H1 (cell line): ENCODE data around the gene UGT2B17. TPM values are rescaled to one million over a fixed set of nuclear protein-coding genes. Genes with fewer than 3 reads are reported as not detected.

Experiments used
- CTCF ChIA-PET: fragments of 300-600 bp; sonication (Branson Sonifier 250); formaldehyde crosslinking; loops from one replicate; lab custom pipeline; 2021; ENCODE audit not compliant: partially characterized antibody; lab: Charles Lee
- POLR2A ChIA-PET: fragments of 300-600 bp; sonication (Branson Sonifier 250); formaldehyde crosslinking; loops from one replicate; lab custom pipeline; 2021; ENCODE audit warnings: inconsistent platforms; ENCODE audit not compliant: partially characterized antibody; lab: Charles Lee
- DNase-seq, 2 experiments: peaks; one replicate each; pipeline versions ENCODE4 v3.0.0 to v3.0.0-alpha.2; 2010 to 2022; ENCODE audit warnings: low spot score in 2 of 2, low read depth in 1 of 2, mixed read lengths in 1 of 2
- FAIRE-seq: peaks from 2 replicates; lab custom pipeline; 2011; peaks lifted over from hg19 to GRCh38; lab: Jason Lieb, UNC
- H2AFZ ChIP-seq: 2 replicates; pipeline ENCODE4 v1.8.1; 2012; ENCODE audit warnings: low read length, inconsistent platforms
- H2AK5ac ChIP-seq: 2 replicates; pipeline ENCODE4 v1.6.1; 2013; ENCODE audit warnings: low read depth, low read length
- H2BK120ac ChIP-seq: replicated peaks from 2 replicates; pipeline ENCODE3; 2013; ENCODE audit warnings: low read depth, low read length, inconsistent platforms
- H2BK12ac ChIP-seq: 2 replicates; pipeline ENCODE4 v1.6.1; 2013; ENCODE audit warnings: low read depth, low read length
- H2BK15ac ChIP-seq: 2 replicates; pipeline ENCODE4 v1.6.1; 2013; ENCODE audit warnings: low read length
- H2BK20ac ChIP-seq: 2 replicates; pipeline ENCODE4 v1.6.1; 2013; ENCODE audit warnings: low read length
- H2BK5ac ChIP-seq: 2 replicates; pipeline ENCODE4 v1.6.1; 2013; ENCODE audit warnings: low read depth, low read length
- H3K14ac ChIP-seq: 2 replicates; pipeline ENCODE4 v1.6.1; 2013; ENCODE audit warnings: inconsistent platforms; ENCODE audit not compliant: insufficient read length
- H3K18ac ChIP-seq: 2 replicates; pipeline ENCODE4 v1.6.1; 2013; ENCODE audit warnings: low read length; ENCODE audit errors: extremely low read depth
- H3K23ac ChIP-seq: 2 replicates; pipeline ENCODE4 v1.6.1; 2013; ENCODE audit warnings: inconsistent platforms; ENCODE audit not compliant: insufficient read length
- H3K23me2 ChIP-seq: 2 replicates; pipeline ENCODE4 v1.6.1; 2013; ENCODE audit warnings: low read depth, low read length
- H3K27ac ChIP-seq: 2 replicates; pipeline ENCODE4 v1.6.1; 2011; ENCODE audit warnings: low read depth, low read length, inconsistent platforms
- H3K27me3 ChIP-seq, 4 experiments: replicated peaks in 1 of 4; 1 replicate in 1 of 4; 2 replicates in 3 of 4; pipeline versions ENCODE4 v1.6.1 to v1.8.1; 2011 to 2013; ENCODE audit warnings: low read length in 3 of 4, mild to moderate bottlenecking in 3 of 4, inconsistent platforms in 2 of 4, mixed read lengths in 2 of 4, moderate library complexity in 1 of 4; ENCODE audit not compliant: control insufficient read depth in 3 of 4, insufficient read depth in 3 of 4; ENCODE audit errors: extremely low read depth in 1 of 4
- H3K36me3 ChIP-seq, 4 experiments: 2 replicates each; pipeline versions ENCODE4 v1.6.1 to v1.8.1; 2011 to 2013; ENCODE audit warnings: mild to moderate bottlenecking in 4 of 4, low read length in 3 of 4, moderate library complexity in 2 of 4, control low read depth in 1 of 4, inconsistent platforms in 1 of 4; ENCODE audit not compliant: insufficient read depth in 4 of 4, control insufficient read depth in 2 of 4
- H3K4ac ChIP-seq: replicated peaks from 2 replicates; pipeline ENCODE3; 2013; ENCODE audit warnings: low read length, low read depth, mixed read lengths, inconsistent platforms; ENCODE audit not compliant: insufficient read length
- H3K4me1 ChIP-seq, 4 experiments: replicated peaks in 1 of 4; 1 replicate in 1 of 4; 2 replicates in 3 of 4; pipeline versions ENCODE4 v1.6.1 to v1.8.1; 2011 to 2013; ENCODE audit warnings: low read length in 3 of 4, inconsistent platforms in 2 of 4, mixed read lengths in 1 of 4; ENCODE audit not compliant: insufficient read depth in 4 of 4, control insufficient read depth in 3 of 4
- H3K4me2 ChIP-seq, 2 experiments: 2 replicates each; pipeline versions ENCODE4 v1.6.1 to v1.8.1; 2011 to 2013; ENCODE audit warnings: low read depth in 2 of 2, low read length in 2 of 2, control low read depth in 1 of 2, inconsistent platforms in 1 of 2, mild to moderate bottlenecking in 1 of 2; ENCODE audit not compliant: insufficient read depth in 1 of 2
- H3K4me3 ChIP-seq, 4 experiments: fragments of 200-600, 300-600 bp in 1 of 4; sonication (generic), shearing (Covaris generic), sonication (Bioruptor Twin) in 1 of 4; 2 replicates each; pipeline versions ENCODE4 v1.5.1 to v1.8.1; 2011 to 2016; ENCODE audit warnings: low read length in 4 of 4, low read depth in 3 of 4, control low read depth in 2 of 4, inconsistent platforms in 2 of 4, mild to moderate bottlenecking in 2 of 4, mixed read lengths in 1 of 4, moderate library complexity in 1 of 4; ENCODE audit not compliant: insufficient read depth in 2 of 4; ENCODE audit errors: extremely low read depth in 1 of 4
- H3K56ac ChIP-seq: replicated peaks from 2 replicates; pipeline ENCODE3; 2013; ENCODE audit warnings: low read depth, mild to moderate bottlenecking, mixed read lengths, low read length, inconsistent platforms; ENCODE audit not compliant: insufficient read length
- H3K79me1 ChIP-seq: 2 replicates; pipeline ENCODE4 v1.6.1; 2013; ENCODE audit warnings: low read depth, low read length, control low read depth
- H3K79me2 ChIP-seq, 2 experiments: 2 replicates each; pipeline versions ENCODE4 v1.6.1 to v1.8.1; 2012 to 2013; ENCODE audit warnings: low read length in 2 of 2, mild to moderate bottlenecking in 2 of 2, inconsistent platforms in 1 of 2; ENCODE audit not compliant: insufficient read depth in 2 of 2, control insufficient read depth in 1 of 2
- H3K9ac ChIP-seq, 4 experiments: replicated peaks in 1 of 4; 1 replicate in 1 of 4; 2 replicates in 3 of 4; pipeline versions ENCODE4 v1.6.1 to v1.8.1; 2011 to 2013; ENCODE audit warnings: low read depth in 3 of 4, low read length in 3 of 4, control low read depth in 2 of 4, mild to moderate bottlenecking in 2 of 4, moderate library complexity in 2 of 4, inconsistent platforms in 1 of 4; ENCODE audit errors: extremely low read depth in 1 of 4
- H3K9me3 ChIP-seq, 2 experiments: 2 replicates each; pipeline versions ENCODE4 v1.6.1 to v1.8.1; 2012 to 2013; ENCODE audit warnings: mild to moderate bottlenecking in 2 of 2, moderate library complexity in 2 of 2, control low read depth in 1 of 2, inconsistent platforms in 1 of 2, low read depth in 1 of 2, low read length in 1 of 2, mixed read lengths in 1 of 2; ENCODE audit not compliant: insufficient read depth in 2 of 2
- H4K20me1 ChIP-seq, 2 experiments: replicated peaks in 1 of 2; 2 replicates each; pipeline versions ENCODE3 to v1.8.1; 2011 to 2013; ENCODE audit warnings: inconsistent platforms in 2 of 2, low read length in 2 of 2, mild to moderate bottlenecking in 1 of 2; ENCODE audit not compliant: insufficient read depth in 2 of 2, control insufficient read depth in 1 of 2
- H4K5ac ChIP-seq: 2 replicates; pipeline ENCODE4 v1.6.1; 2013; ENCODE audit warnings: low read length, low read depth, mixed read lengths, inconsistent platforms; ENCODE audit not compliant: insufficient read length
- H4K8ac ChIP-seq: 2 replicates; pipeline ENCODE4 v1.8.0; 2013; ENCODE audit warnings: mild to moderate bottlenecking, moderate library complexity, low read length, inconsistent platforms; ENCODE audit not compliant: insufficient read depth; ENCODE audit errors: extremely low read depth
- H4K91ac ChIP-seq: replicated peaks from 2 replicates; pipeline ENCODE3; 2013; ENCODE audit warnings: low read length, mixed read lengths, inconsistent platforms; ENCODE audit not compliant: insufficient read length
- BRCA1 ChIP-seq: IDR thresholded peaks from 2 replicates; pipeline ENCODE4 v1.6.1; 2012; ENCODE audit warnings: low read depth, low read length, improper control_type of control experiment
- CHD1 ChIP-seq: IDR thresholded peaks from 2 replicates; pipeline ENCODE4 v1.6.1; 2012; ENCODE audit warnings: low read depth, low read length, improper control_type of control experiment
- KDM5A ChIP-seq: fragments of 200-600 bp; IDR thresholded peaks from 2 replicates; pipeline ENCODE4 v1.7.1; 2012; ENCODE audit warnings: mild to moderate bottlenecking, low read length, inconsistent platforms, mixed read lengths
- POLR2A ChIP-seq, 2 experiments: IDR thresholded peaks; 1 replicate in 1 of 2; 2 replicates in 1 of 2; pipeline ENCODE4 v1.6.1; 2011; ENCODE audit warnings: low read depth in 2 of 2, low read length in 2 of 2, mild to moderate bottlenecking in 2 of 2; ENCODE audit errors: control extremely low read depth in 1 of 2
- POU5F1 ChIP-seq: IDR thresholded peaks from 2 replicates; pipeline ENCODE4 v1.6.1; 2011; ENCODE audit warnings: low read depth, mild to moderate bottlenecking, low read length, moderate library complexity
- RAD21 ChIP-seq, 2 experiments: IDR thresholded peaks in 1 of 2; conservative IDR thresholded peaks in 1 of 2; 2 replicates each; pipeline ENCODE4 v1.6.1; 2011; ENCODE audit warnings: low read depth in 2 of 2, low read length in 2 of 2, improper control_type of control experiment in 1 of 2, inconsistent platforms in 1 of 2, mild to moderate bottlenecking in 1 of 2, moderate library complexity in 1 of 2
- SAP30 ChIP-seq: fragments of 300-600 bp; sonication (generic); IDR thresholded peaks from 2 replicates; pipeline ENCODE4 v1.7.1; 2012; ENCODE audit warnings: low read length, moderate library complexity, mild to moderate bottlenecking, inconsistent platforms; ENCODE audit not compliant: insufficient read depth, insufficient replicate concordance
- SRF ChIP-seq: IDR thresholded peaks from 2 replicates; pipeline ENCODE4 v1.6.1; 2011; ENCODE audit warnings: mild to moderate bottlenecking, low read depth, low read length, moderate library complexity
- ZNF274 ChIP-seq: IDR thresholded peaks from 2 replicates; pipeline ENCODE4 v1.7.0; 2012; ENCODE audit warnings: low read length, borderline replicate concordance; ENCODE audit errors: extremely low read depth
- WGBS, 2 experiments: shearing (Covaris generic) in 1 of 2; methylation state at CpG; one replicate each; pipeline versions ENCODE4 v1.1.6 to v1.1.7; 2013 to 2015; ENCODE audit warnings: low lambda C conversion rate in 2 of 2, mixed read lengths in 2 of 2, inconsistent platforms in 1 of 2, low coverage in 1 of 2, missing lambda C conversion rate in 1 of 2; ENCODE audit not compliant: insufficient replicate concordance in 2 of 2, insufficient coverage in 1 of 2, insufficient read length in 1 of 2; ENCODE audit errors: extremely low coverage in 1 of 2, missing lambda C conversion rate in 1 of 2; 5-methylcytosine and 5-hydroxymethylcytosine counted together
- polyA plus RNA-seq, 7 experiments: library from polyadenylated mRNA; depleted of rRNA in 3 of 7; stranded (reverse) in 5 of 7; unstranded in 2 of 7; fragments of >200 nt in 5 of 7; fragments of 200-250 nt in 2 of 7; gene quantifications; 1 replicate in 5 of 7; 2 replicates in 1 of 7; 4 replicates in 1 of 7; pipeline versions ENCODE4 v1.2.1 to v1.2.3, GENCODE V29; 2011 to 2013; ENCODE audit warnings: missing spikeins in 2 of 7, mixed read lengths in 2 of 7
- total RNA-seq: library from RNA; stranded (reverse); fragmentation: NEBNext Ultra II Directional; extraction: Animal tissue kit (Norgen Biotek cat#: 25700); gene quantifications from 2 replicates; pipeline ENCODE4 v1.2.1, GENCODE V29; 2021

UGT2B17 gene
- total and polyA plus RNA-seq, 2 of the 8 experiments (the other 6 are each of a cell fraction or from before 2014, with no cell fraction given), result not detected

GRCh38 chr4:68494688-68495087, 81.4 kb downstream of the UGT2B17 start:
- no peak overlapping the region for H4K8ac ChIP-seq
- peak overlapping the region; percentile 57; the same call in 1 of the 2 replicates for H2AFZ ChIP-seq
- H3K18ac ChIP-seq, result no peak overlapping the region
- H3K23ac ChIP-seq, result no peak overlapping the region
- no peaks in the 10 kb centered on the region for H3K9me3 ChIP-seq
- H4K91ac ChIP-seq, result no peak overlapping the region
- H2AK5ac ChIP-seq, result no peak overlapping the region
- H2BK20ac ChIP-seq, result no peak overlapping the region
- H3K4me1 ChIP-seq, result peaks cover 0 to 4% (median 0%) of the 10 kb centered on the region in 4 experiments; a peak in 1 of 7 replicates
- TF ChIP-seq SRF (no peak), ZNF274 (no peak), BRCA1 (no peak), KDM5A (no peak), RAD21 (IDR thresholded peaks at IDR 0.05 in 1 of 2, conservative IDR thresholded peaks at IDR 0.05 in 1 of 2; ENCODE audit: low read depth in 2 of 2, low read length in 2 of 2) (no peak), CHD1 (no peak), SAP30 (no peak), POU5F1 (no peak), POLR2A (IDR thresholded peaks at IDR 0.05; ENCODE audit: control extremely low read depth in 1 of 2, low read depth in 2 of 2, low read length in 2 of 2) (no peak)
- no peak overlapping the region for H3K4ac ChIP-seq
- H3K4me2 ChIP-seq, result no peak overlapping the region
- no peak overlapping the region for H2BK15ac ChIP-seq
- ChIA-PET CTCF (interaction anchor here (0.8 to 1.0 kb wide), 3 partner anchors 409 to 666 kb away, joined by 3 read pairs; no protein-coding TSS in a partner anchor), POLR2A (interaction anchor here (1.3 kb wide), 1 partner anchor 89 kb away, joined by 4 read pairs; no protein-coding TSS in a partner anchor)
- H3K36me3 ChIP-seq, result no peaks in the 10 kb centered on the region
- H3K9ac ChIP-seq, result no peak overlapping the region
- H3K27ac ChIP-seq, result no peak overlapping the region
- H4K5ac ChIP-seq, result no peak overlapping the region
- H2BK120ac ChIP-seq, result no peak overlapping the region
- H4K20me1 ChIP-seq, result no peaks in the 10 kb centered on the region
- no peak overlapping the region for H3K56ac ChIP-seq
- no peaks in the 10 kb centered on the region for H3K79me1 ChIP-seq
- no peak overlapping the region for H2BK12ac ChIP-seq
- peaks cover 0 to 1% (median 0%) of the 10 kb centered on the region in 4 experiments; a peak in 1 of 7 replicates for H3K27me3 ChIP-seq
- FAIRE-seq, result no peak
- H3K14ac ChIP-seq, result no peak overlapping the region
- no peaks in the 10 kb centered on the region for H3K79me2 ChIP-seq
- H2BK5ac ChIP-seq, result no peak overlapping the region
- no peaks in the 10 kb centered on the region for H3K23me2 ChIP-seq
- WGBS, 2 experiments, result 70% methylated on average over 1 of the region's 1 CpG; no CpG with 5 or more reads in 1 of the 2 experiments
- H3K4me3 ChIP-seq, result no peak overlapping the region
- DNase-seq, result no peak
